Lower leg skin (tissue), 3 donors: Measurements from ENCODE around the gene GRHL3.

Experiments
- POLR2A ChIP-seq, 2 donors: fragments of 450-650 bp; IDR thresholded peaks; one replicate each; pipeline ENCODE4 v1.6.1; 2016 to 2017; ENCODE audit warnings: antibody characterized with exemption in 2 of 2, mild to moderate bottlenecking in 1 of 2, moderate library complexity in 1 of 2
- TF ChIP-seq, protein P1 (sequence below), 3 donors: fragments of 450-650 bp; IDR thresholded peaks; one replicate each; pipeline ENCODE4 v1.5.1; 2016; ENCODE audit warnings: antibody characterized with exemption in 3 of 3, mild to moderate bottlenecking in 3 of 3, moderate library complexity in 2 of 3

DNA sequence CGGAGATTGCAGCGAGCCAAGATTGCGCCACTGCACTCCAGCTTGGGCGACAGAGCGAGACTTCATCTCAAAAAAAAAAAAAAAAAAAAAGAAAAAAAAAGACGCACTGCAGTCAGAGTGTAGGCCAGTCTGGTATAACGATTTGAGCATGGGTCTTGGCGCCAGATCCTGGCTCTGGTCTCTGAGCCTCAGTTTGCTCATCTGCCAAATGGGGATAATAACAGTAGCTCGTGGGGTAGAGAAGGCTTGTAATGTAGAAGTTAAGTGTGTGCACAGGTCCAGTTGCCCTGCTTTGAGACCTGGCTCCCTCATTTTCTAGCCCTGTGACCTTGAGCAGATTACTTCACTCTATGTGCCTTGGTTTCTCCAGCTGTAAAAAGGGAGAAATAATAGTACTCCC is 26.3 kb upstream of the GRHL3 start:
- TF ChIP-seq, protein P1, sequence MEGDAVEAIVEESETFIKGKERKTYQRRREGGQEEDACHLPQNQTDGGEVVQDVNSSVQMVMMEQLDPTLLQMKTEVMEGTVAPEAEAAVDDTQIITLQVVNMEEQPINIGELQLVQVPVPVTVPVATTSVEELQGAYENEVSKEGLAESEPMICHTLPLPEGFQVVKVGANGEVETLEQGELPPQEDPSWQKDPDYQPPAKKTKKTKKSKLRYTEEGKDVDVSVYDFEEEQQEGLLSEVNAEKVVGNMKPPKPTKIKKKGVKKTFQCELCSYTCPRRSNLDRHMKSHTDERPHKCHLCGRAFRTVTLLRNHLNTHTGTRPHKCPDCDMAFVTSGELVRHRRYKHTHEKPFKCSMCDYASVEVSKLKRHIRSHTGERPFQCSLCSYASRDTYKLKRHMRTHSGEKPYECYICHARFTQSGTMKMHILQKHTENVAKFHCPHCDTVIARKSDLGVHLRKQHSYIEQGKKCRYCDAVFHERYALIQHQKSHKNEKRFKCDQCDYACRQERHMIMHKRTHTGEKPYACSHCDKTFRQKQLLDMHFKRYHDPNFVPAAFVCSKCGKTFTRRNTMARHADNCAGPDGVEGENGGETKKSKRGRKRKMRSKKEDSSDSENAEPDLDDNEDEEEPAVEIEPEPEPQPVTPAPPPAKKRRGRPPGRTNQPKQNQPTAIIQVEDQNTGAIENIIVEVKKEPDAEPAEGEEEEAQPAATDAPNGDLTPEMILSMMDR (IDR thresholded peaks at IDR 0.05): no peak
- TF ChIP-seq POLR2A (IDR thresholded peaks at IDR 0.05): no peak
